Activated CD8-positive, alpha-beta memory T cell treated with anti-CD3 and anti-CD28 coated beads, Interleukin-2, amount 10 ng/mL, durations not matched to agents 7 days and 5 days (primary cell): Measurements from ENCODE around the gene LDAH. TPM values are rescaled to one million over a fixed set of nuclear protein-coding genes. Genes with fewer than 3 reads are reported as not detected.

Experiments
- ATAC-seq: fragments of 150-1000 bp; cut with Tn5 transposase; one replicate; pipeline ENCODE4 v1.10.0; 2021; ENCODE audit warnings: moderate library complexity
- CTCF ChIA-PET: fragments of 350-600 bp; sonication (Branson Sonifier 250); formaldehyde crosslinking; loops from one replicate; lab custom pipeline; 2021; ENCODE audit warnings: antibody characterized with exemption; lab: Charles Lee
- DNase-seq: peaks from one replicate; pipeline ENCODE4 v3.0.0-alpha.2; 2020
- H3K27ac Mint-ChIP-seq: one replicate; pipeline ENCODE4 v1.8.0; 2021; ENCODE audit warnings: mild to moderate bottlenecking, mixed read lengths
- H3K27me3 Mint-ChIP-seq: one replicate; pipeline ENCODE4 v1.8.0; 2021; ENCODE audit warnings: mixed read lengths
- H3K36me3 Mint-ChIP-seq: one replicate; pipeline ENCODE4 v1.8.0; 2021; ENCODE audit warnings: mild to moderate bottlenecking, mixed read lengths
- H3K4me1 Mint-ChIP-seq: one replicate; pipeline ENCODE4 v1.8.0; 2021; ENCODE audit warnings: mixed read lengths
- H3K4me3 Mint-ChIP-seq: one replicate; pipeline ENCODE4 v1.8.0; 2021; ENCODE audit warnings: mild to moderate bottlenecking, moderate library complexity, mixed read lengths
- H3K9me3 Mint-ChIP-seq: one replicate; pipeline ENCODE4 v1.8.0; 2022; ENCODE audit warnings: low read depth, mixed read lengths
- total RNA-seq, 2 experiments: library from RNA; stranded (reverse); gene quantifications; one replicate each; pipeline ENCODE4 v1.2.3, GENCODE V29; 2021

Gene LDAH
- total RNA-seq, 2 experiments from 2014 or later, result 21.3 to 23.7 TPM

DNA sequence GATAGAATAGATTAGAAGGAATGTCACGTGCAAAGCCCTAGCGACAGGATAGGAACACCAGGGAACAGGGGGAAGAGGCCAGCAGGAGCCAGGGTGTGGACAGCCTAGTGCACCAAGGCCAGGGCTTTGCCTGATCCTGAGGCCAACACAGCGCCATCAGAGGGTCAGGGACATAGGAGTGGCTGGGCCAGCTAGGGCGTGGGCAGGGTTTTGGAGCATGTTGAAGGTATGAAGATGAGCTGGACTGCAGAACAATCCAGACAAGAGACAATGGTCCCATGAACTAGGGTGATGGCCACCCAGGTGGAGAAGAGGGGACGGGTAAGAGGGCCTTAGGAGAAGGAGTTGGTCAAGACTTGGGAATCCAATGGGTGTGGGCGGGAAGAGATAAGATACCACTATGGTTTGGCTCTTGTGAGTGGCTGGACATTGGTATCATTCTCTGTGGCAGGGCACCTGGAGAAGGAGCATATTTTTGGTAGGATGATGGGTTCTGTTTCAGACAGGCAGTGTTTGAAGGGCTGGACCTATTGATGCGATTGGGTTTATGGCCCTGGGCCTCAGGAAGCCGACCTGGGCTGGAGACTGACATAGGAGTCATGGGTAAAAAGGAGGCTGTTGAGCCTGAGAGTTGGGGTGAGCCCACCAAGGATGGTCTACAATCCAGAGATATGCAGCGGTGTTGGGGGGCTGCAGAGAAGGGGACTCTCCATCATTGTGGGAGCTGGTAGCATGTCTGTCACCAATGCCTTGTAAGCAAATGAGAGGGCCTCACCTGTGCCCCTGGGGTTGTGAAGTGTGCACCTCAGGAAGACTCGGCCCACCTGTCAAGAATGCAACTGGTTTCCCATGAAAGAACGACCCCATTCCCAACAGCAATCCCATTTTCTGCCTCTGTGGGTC is 170.0 kb downstream of the LDAH start:
- H3K36me3 Mint-ChIP-seq, result no peaks in the 10 kb centered on the region
- H3K27me3 Mint-ChIP-seq, result peaks cover 16% of the 10 kb centered on the region
- H3K9me3 Mint-ChIP-seq, result no peaks in the 10 kb centered on the region
- no peak overlapping the region for H3K27ac Mint-ChIP-seq
- H3K4me3 Mint-ChIP-seq, result no peak overlapping the region
- CTCF ChIA-PET, result interaction anchor here (1.7 to 4.4 kb wide), 3 partner anchors 8 to 74 kb away, joined by 4 to 44 read pairs (median 7); no protein-coding TSS in a partner anchor
- ATAC-seq, result no peak
- no peak for DNase-seq
- peaks cover 19% of the 10 kb centered on the region for H3K4me1 Mint-ChIP-seq

DNA sequence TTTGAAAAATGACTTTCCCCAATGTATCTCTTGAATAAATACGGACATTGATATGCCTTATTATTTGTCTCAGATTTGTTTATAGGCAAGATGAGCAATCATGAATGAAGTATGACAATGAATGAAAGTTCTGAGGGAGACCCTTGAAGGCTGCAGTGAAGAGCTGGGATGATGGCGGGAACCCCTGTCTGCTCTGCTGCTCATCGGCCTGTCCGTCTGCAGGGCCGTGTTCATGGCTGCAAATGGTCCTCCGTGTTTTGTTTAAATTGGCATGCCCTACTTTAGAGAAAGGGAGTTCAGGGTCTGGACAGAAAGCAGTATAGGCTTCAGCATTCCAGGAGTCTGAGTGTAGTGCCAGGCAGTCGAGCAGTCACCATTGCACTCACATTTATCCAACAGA is 170.8 kb downstream of the LDAH start:
- ATAC-seq (no peak), DNase-seq (no peak)
- H3K27me3 Mint-ChIP-seq, result peaks cover 14% of the 10 kb centered on the region
- CTCF ChIA-PET, result interaction anchor here (1.3 to 4.4 kb wide), 12 partner anchors 9 to 311 kb away, joined by 4 to 46 read pairs (median 10); partner anchors contain the start of genes GDF7 and RHOB
- H3K4me3 Mint-ChIP-seq, result no peak overlapping the region
- no peaks in the 10 kb centered on the region for H3K36me3 Mint-ChIP-seq
- H3K4me1 Mint-ChIP-seq, result peaks cover 19% of the 10 kb centered on the region
- no peaks in the 10 kb centered on the region for H3K9me3 Mint-ChIP-seq
- no peak overlapping the region for H3K27ac Mint-ChIP-seq

GRCh38 chr2:20651731-20652099 is 171.2 kb downstream of the LDAH start:
- CTCF ChIA-PET, result interaction anchor here (0.6 to 4.4 kb wide), 37 partner anchors 9 to 696 kb away, joined by 3 to 46 read pairs (median 6); partner anchors contain the start of genes GDF7 and RHOB
- Mint-ChIP-seq H3K4me1 (peaks cover 19% of the 10 kb centered on the region), H3K27ac (peak overlapping the region; percentile 87), H3K36me3 (no peaks in the 10 kb centered on the region), H3K27me3 (peaks cover 14% of the 10 kb centered on the region), H3K4me3 (peak overlapping the region; percentile 75), H3K9me3 (no peaks in the 10 kb centered on the region)
- ATAC-seq (no peak), DNase-seq (no peak)

GRCh38 chr2:20650877-20651730 is 171.8 kb downstream of the LDAH start, which contains the start of gene HS1BP3:
TSS of gene HS1BP3 (minus strand) at chr2:20651098. CDS start at chr2:20651063, 35 bp downstream.
- no peaks in the 10 kb centered on the region for H3K36me3 Mint-ChIP-seq

GRCh38 chr2:20650393-20650876 is 172.5 kb downstream of the LDAH start:
- Mint-ChIP-seq H3K27ac (peak overlapping the region; percentile 71), H3K9me3 (no peaks in the 10 kb centered on the region), H3K27me3 (peaks cover 9% of the 10 kb centered on the region), H3K36me3 (no peaks in the 10 kb centered on the region), H3K4me3 (peak overlapping the region; percentile 83), H3K4me1 (peaks cover 19% of the 10 kb centered on the region)
- CTCF ChIA-PET, result interaction anchor here (0.9 to 4.4 kb wide), 29 partner anchors 8 to 695 kb away, joined by 3 to 46 read pairs (median 7); partner anchors contain the start of genes GDF7 and RHOB
- ATAC-seq, result no peak
- peak; percentile 56 for DNase-seq

More at GRCh38 chr2:20650877-20651730, 171.8 kb downstream of the LDAH start, which contains the start of gene HS1BP3:
- H3K27me3 Mint-ChIP-seq, result peaks cover 12% of the 10 kb centered on the region
- ATAC-seq, result peak; percentile 96
- peak within 1 kb of the TSS; percentile 87 for H3K27ac Mint-ChIP-seq
- CTCF ChIA-PET, result interaction anchor here (0.6 to 4.4 kb wide), 39 partner anchors 9 to 696 kb away, joined by 3 to 46 read pairs (median 5); partner anchors contain the start of genes GDF7 and RHOB
- peak within 1 kb of the TSS; percentile 83 for H3K4me3 Mint-ChIP-seq
- no peaks in the 10 kb centered on the region for H3K9me3 Mint-ChIP-seq
- H3K4me1 Mint-ChIP-seq, result peaks cover 19% of the 10 kb centered on the region
- DNase-seq, result peak; percentile 88

GRCh38 chr2:20649976-20650375 is 172.9 kb downstream of the LDAH start:
- Mint-ChIP-seq H3K4me3 (peak overlapping the region; percentile 83), H3K9me3 (no peaks in the 10 kb centered on the region), H3K27ac (peak overlapping the region; percentile 22)

GRCh38 chr2:20649576-20649975 is 173.3 kb downstream of the LDAH start:
- H3K4me3 Mint-ChIP-seq, result peak overlapping the region; percentile 83
- no peak for DNase-seq
- ATAC-seq, result no peak
- CTCF ChIA-PET, result interaction anchor here (1.0 to 4.4 kb wide), 11 partner anchors 12 to 405 kb away, joined by 3 to 46 read pairs (median 9); partner anchors contain the start of gene RHOB
- peaks cover 2% of the 10 kb centered on the region for H3K27me3 Mint-ChIP-seq
- H3K4me1 Mint-ChIP-seq, result peaks cover 19% of the 10 kb centered on the region
- H3K36me3 Mint-ChIP-seq, result no peaks in the 10 kb centered on the region
- H3K9me3 Mint-ChIP-seq, result no peaks in the 10 kb centered on the region
- H3K27ac Mint-ChIP-seq, result no peak overlapping the region

More at GRCh38 chr2:20649976-20650375, 172.9 kb downstream of the LDAH start:
- peaks cover 19% of the 10 kb centered on the region for H3K4me1 Mint-ChIP-seq
- CTCF ChIA-PET, result interaction anchor here (0.9 to 4.4 kb wide), 21 partner anchors 8 to 406 kb away, joined by 3 to 46 read pairs (median 9); partner anchors contain the start of genes GDF7 and RHOB
- peaks cover 4% of the 10 kb centered on the region for H3K27me3 Mint-ChIP-seq
- H3K36me3 Mint-ChIP-seq, result no peaks in the 10 kb centered on the region
- DNase-seq (no peak), ATAC-seq (no peak)

DNA sequence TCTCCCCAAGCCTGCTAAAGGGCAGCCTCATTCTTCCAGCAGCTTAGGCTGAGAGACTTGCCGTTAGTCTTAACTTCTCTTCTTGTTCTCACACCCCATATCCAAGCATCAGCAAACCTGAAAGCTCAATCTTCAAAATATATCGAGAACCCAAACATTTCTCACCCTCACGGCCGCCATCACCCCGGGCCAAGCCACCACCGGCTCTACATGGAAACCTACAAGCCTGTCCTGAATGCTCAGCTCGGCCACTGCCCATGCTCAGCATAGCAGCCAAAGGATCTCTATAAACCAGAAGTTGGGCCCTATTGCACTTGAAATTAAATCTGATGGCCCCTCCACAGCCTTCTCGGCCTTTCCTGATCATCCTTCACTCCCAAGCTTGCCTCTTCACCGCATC is 174.1 kb downstream of the LDAH start:
- Mint-ChIP-seq H3K4me1 (peaks cover 19% of the 10 kb centered on the region), H3K27ac (no peak overlapping the region), H3K4me3 (no peak overlapping the region), H3K36me3 (peaks cover 2% of the 10 kb centered on the region), H3K27me3 (no peaks in the 10 kb centered on the region), H3K9me3 (no peaks in the 10 kb centered on the region)
- DNase-seq (no peak), ATAC-seq (no peak)
- CTCF ChIA-PET, result interaction anchor here (0.7 to 4.0 kb wide), 10 partner anchors 9 to 405 kb away, joined by 3 to 46 read pairs (median 5); partner anchors contain the start of gene RHOB

- no peak for DNase-seq
- H3K36me3 Mint-ChIP-seq, result peaks cover 2% of the 10 kb centered on the region
Measured at GRCh38 chr2:20648206-20648605, 174.7 kb downstream of the LDAH start.

GRCh38 chr2:20647738-20648137 is 175.2 kb downstream of the LDAH start:
- H3K4me1 Mint-ChIP-seq, result peaks cover 19% of the 10 kb centered on the region

More at GRCh38 chr2:20648206-20648605, 174.7 kb downstream of the LDAH start:
- Mint-ChIP-seq H3K4me1 (peaks cover 19% of the 10 kb centered on the region), H3K27ac (no peak overlapping the region), H3K4me3 (no peak overlapping the region), H3K9me3 (no peaks in the 10 kb centered on the region), H3K27me3 (no peaks in the 10 kb centered on the region)
- CTCF ChIA-PET, result interaction anchor here (1.2 to 4.0 kb wide), 6 partner anchors 13 to 317 kb away, joined by 3 to 46 read pairs (median 10); partner anchors contain the start of gene RHOB
- ATAC-seq, result no peak

GRCh38 chr2:20647211-20647610 is 175.7 kb downstream of the LDAH start:
- Mint-ChIP-seq H3K4me3 (no peak overlapping the region), H3K27ac (no peak overlapping the region), H3K4me1 (peaks cover 19% of the 10 kb centered on the region), H3K27me3 (no peaks in the 10 kb centered on the region), H3K9me3 (no peaks in the 10 kb centered on the region), H3K36me3 (peaks cover 2% of the 10 kb centered on the region)
- CTCF ChIA-PET, result interaction anchor here (0.9 to 2.4 kb wide), 3 partner anchors 203 to 236 kb away, joined by 4 to 9 read pairs (median 6); no protein-coding TSS in a partner anchor
- no peak for DNase-seq
- no peak for ATAC-seq

More at GRCh38 chr2:20647738-20648137, 175.2 kb downstream of the LDAH start:
- no peak overlapping the region for H3K4me3 Mint-ChIP-seq
- no peak overlapping the region for H3K27ac Mint-ChIP-seq
- CTCF ChIA-PET, result interaction anchor here (0.9 to 2.4 kb wide), 7 partner anchors 14 to 317 kb away, joined by 3 to 12 read pairs (median 7); partner anchors contain the start of gene RHOB
- ATAC-seq, result no peak
- no peaks in the 10 kb centered on the region for H3K27me3 Mint-ChIP-seq
- no peak for DNase-seq
- H3K36me3 Mint-ChIP-seq, result peaks cover 2% of the 10 kb centered on the region
- H3K9me3 Mint-ChIP-seq, result no peaks in the 10 kb centered on the region

DNA sequence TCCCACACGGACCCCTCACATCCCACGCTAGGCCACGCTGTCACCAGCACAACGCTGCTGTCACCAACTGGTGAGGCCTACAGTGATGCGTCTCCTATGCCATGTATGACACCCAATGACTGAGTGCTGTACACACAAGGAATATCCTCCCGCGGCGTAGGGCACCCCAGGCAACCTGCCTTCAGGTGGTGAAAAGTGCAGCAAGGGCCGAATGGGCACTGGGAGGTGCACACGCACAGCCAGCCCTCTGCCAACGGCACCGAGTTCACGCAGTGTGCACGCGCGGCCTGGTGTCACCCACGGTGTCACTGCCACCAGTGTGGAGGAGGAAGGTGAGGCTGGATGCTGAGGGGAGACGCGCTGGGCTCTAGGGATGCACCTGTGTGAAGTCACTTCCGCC is 176.5 kb downstream of the LDAH start:
- H3K36me3 Mint-ChIP-seq, result peaks cover 2% of the 10 kb centered on the region
- peaks cover 17% of the 10 kb centered on the region for H3K4me1 Mint-ChIP-seq
- no peaks in the 10 kb centered on the region for H3K9me3 Mint-ChIP-seq
- DNase-seq (no peak), ATAC-seq (no peak)
- no peak overlapping the region for H3K27ac Mint-ChIP-seq
- no peaks in the 10 kb centered on the region for H3K27me3 Mint-ChIP-seq
- H3K4me3 Mint-ChIP-seq, result no peak overlapping the region
- CTCF ChIA-PET, result no interaction called here
